Right kidney (tissue), 9 donors: Measurements from ENCODE around the gene OGG1.

Experiments
- DNase-seq: peaks from one replicate; pipeline ENCODE4 v3.0.0-alpha.2; 2016
- long read RNA-seq, 8 donors: transcript quantifications; one replicate each; lab custom pipeline, GENCODE V29; 2026

Gene OGG1
- long read RNA-seq, donor 1, full-length matches to known transcripts, result 65 of 83 reads
- long read RNA-seq, donor 1, partial matches to known transcripts, result 5 of 83 reads
- long read RNA-seq, donor 1, other reads (novel, unspliced or antisense), result 13 of 83 reads
- long read RNA-seq, donor 2, full-length matches to known transcripts, result 25 of 25 reads
- long read RNA-seq, donor 2, partial matches to known transcripts, result 0 of 25 reads
- long read RNA-seq, donor 2, other reads (novel, unspliced or antisense), result 0 of 25 reads
- long read RNA-seq, donor 3, full-length matches to known transcripts, result 32 of 75 reads
- long read RNA-seq, donor 3, partial matches to known transcripts, result 43 of 75 reads
- long read RNA-seq, donor 3, other reads (novel, unspliced or antisense), result 0 of 75 reads
- long read RNA-seq, donor 4, full-length matches to known transcripts, result 59 of 71 reads
- long read RNA-seq, donor 4, partial matches to known transcripts, result 12 of 71 reads
- long read RNA-seq, donor 4, other reads (novel, unspliced or antisense), result 0 of 71 reads
- long read RNA-seq, donor 5, full-length matches to known transcripts, result 42 of 104 reads
- long read RNA-seq, donor 5, partial matches to known transcripts, result 24 of 104 reads
- long read RNA-seq, donor 5, other reads (novel, unspliced or antisense), result 38 of 104 reads
- long read RNA-seq, donor 6, full-length matches to known transcripts, result 41 of 55 reads
- long read RNA-seq, donor 6, partial matches to known transcripts, result 7 of 55 reads
- long read RNA-seq, donor 6, other reads (novel, unspliced or antisense), result 7 of 55 reads
- long read RNA-seq, donor 7, full-length matches to known transcripts, result 64 of 100 reads
- long read RNA-seq, donor 7, partial matches to known transcripts, result 28 of 100 reads
- long read RNA-seq, donor 7, other reads (novel, unspliced or antisense), result 8 of 100 reads
- long read RNA-seq, donor 8, full-length matches to known transcripts, result 43 of 43 reads
- long read RNA-seq, donor 8, partial matches to known transcripts, result 0 of 43 reads
- long read RNA-seq, donor 8, other reads (novel, unspliced or antisense), result 0 of 43 reads

DNA sequence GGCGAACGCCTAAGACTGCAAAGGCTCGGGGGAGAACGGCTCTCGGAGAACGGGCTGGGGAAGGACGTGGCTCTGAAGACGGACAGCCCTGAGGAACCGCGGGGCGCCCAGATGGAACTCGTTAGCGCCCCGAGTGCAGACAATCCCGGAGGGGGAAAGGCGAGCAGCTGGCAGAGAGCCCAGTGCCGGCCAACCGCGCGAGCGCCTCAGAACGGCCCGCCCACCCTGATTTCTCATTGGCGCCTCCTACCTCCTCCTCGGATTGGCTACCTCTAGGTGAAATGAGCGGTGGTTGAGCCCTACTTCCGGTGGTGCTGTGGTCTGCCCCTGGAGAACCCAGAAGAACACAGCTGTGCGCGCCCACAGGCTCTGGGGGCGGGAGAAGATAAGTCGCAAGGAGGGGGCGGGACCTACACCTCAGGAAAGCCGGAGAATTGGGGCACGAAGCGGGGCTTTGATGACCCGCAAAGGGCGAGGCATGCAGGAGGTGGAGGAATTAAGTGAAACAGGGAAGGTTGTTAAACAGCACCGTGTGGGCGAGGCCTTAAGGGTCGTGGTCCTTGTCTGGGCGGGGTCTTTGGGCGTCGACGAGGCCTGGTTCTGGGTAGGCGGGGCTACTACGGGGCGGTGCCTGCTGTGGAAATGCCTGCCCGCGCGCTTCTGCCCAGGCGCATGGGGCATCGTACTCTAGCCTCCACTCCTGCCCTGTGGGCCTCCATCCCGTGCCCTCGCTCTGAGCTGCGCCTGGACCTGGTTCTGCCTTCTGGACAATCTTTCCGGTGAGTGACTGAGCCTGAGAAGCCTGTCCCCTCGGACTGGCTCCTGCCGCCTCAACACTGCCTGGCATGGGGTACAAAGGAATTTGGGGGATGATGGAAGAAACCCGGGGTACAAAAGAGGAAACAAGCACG lies at the start of gene OGG1:
OGG1 (plus strand) TSS at position 308 of the 911 bp plus-strand sequence; CDS start at position 643, 335 bp downstream.
- DNase-seq, result peak; percentile 95

GRCh38 chr3:9700536-9700935 lies 49.2 kb upstream of the OGG1 start:
- DNase-seq, result no peak

GRCh38 chr3:9701006-9701405 lies 48.7 kb upstream of the OGG1 start:
- no peak for DNase-seq

- no peak for DNase-seq
Measured at GRCh38 chr3:9701711-9702110, 48.0 kb upstream of the OGG1 start.

GRCh38 chr3:9703240-9703639 lies 46.5 kb upstream of the OGG1 start:
- DNase-seq, result peak; percentile 10

DNA sequence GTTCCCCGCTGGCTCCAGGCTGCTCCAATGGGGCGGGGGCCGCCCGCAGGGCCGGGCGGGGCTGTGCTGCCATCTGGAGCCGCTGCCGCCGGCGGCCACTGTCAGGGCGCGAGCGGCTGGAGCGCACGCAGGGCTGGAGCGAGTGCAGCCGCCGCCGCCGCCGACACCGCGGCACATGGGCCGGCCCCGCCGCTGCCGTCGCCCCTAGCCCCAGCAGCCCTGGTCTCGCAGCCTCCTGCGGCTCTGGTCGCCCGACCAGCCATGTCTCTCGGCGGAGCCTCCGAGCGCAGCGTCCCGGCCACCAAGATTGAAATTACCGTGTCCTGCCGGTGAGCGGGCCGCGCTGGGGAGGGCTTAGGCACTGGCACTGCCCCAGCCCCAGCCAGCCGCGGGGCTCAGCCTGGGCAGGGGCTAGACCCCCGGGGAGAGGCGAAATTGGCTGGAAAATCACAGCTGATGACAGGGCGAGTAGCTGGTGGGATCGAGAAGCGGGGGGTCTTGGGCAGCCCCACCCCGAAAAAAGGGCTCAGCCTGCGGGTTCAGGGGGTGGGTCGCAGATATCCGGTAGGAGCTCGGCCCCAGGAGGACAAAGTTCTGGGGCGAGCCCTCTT lies 45.9 kb upstream of the OGG1 start, which contains the start of gene CPNE9:
CPNE9 (plus strand) TSS at position 98 of the 611 bp plus-strand sequence; CDS start at position 262, 164 bp downstream.
- peak; percentile 10 for DNase-seq

GRCh38 chr3:9704347-9705322 lies 45.1 kb upstream of the OGG1 start:
- peak; percentile 56 for DNase-seq

DNA sequence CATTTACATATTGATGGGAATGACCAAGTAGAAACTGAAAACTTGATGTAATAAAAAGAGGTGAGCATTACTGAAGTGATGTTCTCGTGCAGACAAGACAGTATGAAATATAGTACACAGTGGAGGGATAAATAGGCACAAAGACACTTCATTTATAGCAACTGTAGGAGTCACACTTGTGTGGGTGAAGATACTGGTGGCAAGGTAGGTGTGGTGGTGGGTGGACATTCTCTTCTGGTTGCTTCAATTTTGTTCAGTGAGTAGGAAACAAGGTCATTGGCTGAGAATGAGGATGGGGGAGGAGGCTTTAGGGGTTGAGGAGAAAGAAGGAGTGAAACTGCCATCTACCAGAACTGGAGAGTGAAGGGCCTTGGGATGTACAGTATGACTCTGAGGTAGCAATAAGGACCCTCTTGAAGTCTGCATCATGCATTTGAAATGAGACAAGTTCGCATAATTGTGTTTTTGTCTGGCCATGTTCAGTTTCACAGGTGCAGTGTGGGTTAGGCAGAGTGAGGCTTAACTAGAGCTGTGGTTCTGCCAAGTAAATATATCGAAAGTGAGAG lies 39.5 kb upstream of the OGG1 start:
- DNase-seq, result no peak

- DNase-seq, result no peak
Measured at GRCh38 chr3:9712415-9712814, 37.3 kb upstream of the OGG1 start.

- DNase-seq, result no peak
Measured at GRCh38 chr3:9713142-9713541, 36.6 kb upstream of the OGG1 start.

DNA sequence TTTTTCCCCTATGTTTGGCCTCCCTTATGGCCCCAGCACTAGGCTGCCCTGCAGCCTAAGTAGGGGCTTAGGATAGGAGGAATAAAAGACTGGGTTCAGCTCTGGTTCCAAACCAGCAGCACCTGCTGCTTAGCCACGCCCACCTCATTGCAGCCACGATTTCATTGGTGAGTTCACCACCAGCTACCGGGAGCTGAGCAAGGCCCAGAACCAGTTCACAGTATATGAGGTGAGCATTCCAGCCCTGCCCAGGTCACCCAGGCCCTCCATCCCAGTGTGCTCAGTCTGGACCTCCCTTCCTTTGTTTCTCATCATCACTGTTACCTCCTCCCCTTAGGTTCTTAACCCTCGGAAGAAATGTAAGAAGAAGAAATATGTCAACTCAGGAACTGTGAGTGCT lies 34.6 kb upstream of the OGG1 start:
- no peak for DNase-seq

DNA sequence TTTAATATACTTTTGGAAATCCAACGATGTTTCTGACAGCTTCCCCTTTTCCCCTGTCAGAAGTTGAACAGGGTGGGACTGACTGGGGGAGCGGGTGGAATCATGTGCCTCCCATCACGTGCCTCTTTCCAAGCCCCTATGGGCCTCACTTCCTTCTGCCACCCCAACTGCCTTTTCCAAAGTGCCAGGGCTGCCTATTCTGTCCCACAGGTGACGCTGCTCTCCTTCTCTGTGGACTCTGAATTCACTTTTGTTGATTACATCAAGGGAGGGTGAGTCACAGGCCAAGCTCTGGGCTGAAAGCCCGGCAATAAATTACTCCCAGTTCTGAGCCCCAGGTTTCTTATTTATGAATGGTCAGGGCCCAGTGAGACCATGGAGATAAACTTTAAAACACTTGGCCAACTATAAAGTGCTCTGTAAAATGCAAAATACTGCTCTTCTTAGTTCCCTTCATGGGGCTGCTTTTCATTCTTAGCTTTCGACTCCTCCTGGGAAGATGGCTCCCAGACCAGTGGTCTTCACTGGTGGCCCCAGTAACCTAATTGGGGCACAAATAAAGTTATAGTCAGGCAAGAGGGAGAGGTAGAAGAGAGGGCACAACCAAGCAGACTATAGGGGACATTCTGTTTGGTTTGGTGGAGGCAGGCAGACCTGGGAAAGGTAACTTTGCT lies 33.9 kb upstream of the OGG1 start:
- DNase-seq, result no peak

- DNase-seq, result no peak
Measured at GRCh38 chr3:9716801-9717555, 32.8 kb upstream of the OGG1 start.

DNA sequence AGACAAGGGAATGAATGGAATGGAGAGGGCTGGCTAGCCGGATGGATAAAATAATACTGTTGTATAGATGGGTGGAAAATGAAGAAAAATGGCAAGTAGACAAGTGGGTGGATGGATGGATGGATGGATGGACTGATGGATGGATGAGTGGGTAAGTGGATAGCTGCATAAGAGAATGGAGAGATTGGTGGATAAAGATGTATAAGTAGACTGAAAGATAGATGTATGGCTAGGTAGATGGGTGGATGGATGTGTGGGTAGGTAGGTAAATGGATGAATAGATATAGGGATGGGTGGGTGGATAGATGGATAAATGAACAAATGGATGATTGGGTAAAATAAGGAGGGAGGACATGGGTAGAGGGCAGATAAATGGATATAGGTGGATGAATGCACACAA lies 32.2 kb upstream of the OGG1 start:
- DNase-seq, result no peak

- DNase-seq, result no peak
Measured at GRCh38 chr3:9718118-9718517, 31.6 kb upstream of the OGG1 start.

- no peak for DNase-seq
Measured at GRCh38 chr3:9721015-9721699, 28.6 kb upstream of the OGG1 start.

- no peak for DNase-seq
Measured at GRCh38 chr3:9721700-9722060, 28.1 kb upstream of the OGG1 start.
